T-helper 1 cell treated with Interleukin-12 subunit alpha and Interleukin-12 subunit beta and Interleukin-4 antibody, amounts not matched to agents 30 ng/mL and 1 ng/mL, for 36 hours (primary cell): Measurements from ENCODE around the gene FLNC. TPM values are rescaled to one million over a fixed set of nuclear protein-coding genes. Genes with fewer than 3 reads are reported as not detected.

Experiments used
- total RNA-seq: library from RNA; stranded (reverse); gene quantifications from 2 replicates; pipeline ENCODE4 v1.2.3, GENCODE V29; 2022

The FLNC gene
- total RNA-seq, 1 donor from 2014 or later, result 0.02 TPM

Other genes with a start within 250 kb of the FLNC start
- 1.5 and 3.4 TPM in 2 replicates for gene GARIN1A, start 158.1 kb upstream of the FLNC start, total RNA-seq
- gene CALU, start 91.0 kb upstream of the FLNC start, total RNA-seq, result 39.8 and 42.4 TPM in 2 replicates
- not detected in 2 replicates for gene OPN1SW, start 54.6 kb upstream of the FLNC start, total RNA-seq
- 5.3 and 8.8 TPM in 2 replicates for gene CCDC136, start 38.4 kb upstream of the FLNC start, total RNA-seq
- gene ATP6V1F, start 32.5 kb downstream of the FLNC start, total RNA-seq, result 125 and 127 TPM in 2 replicates
- 0.10 and 0.20 TPM in 2 replicates for gene KCP, start 80.3 kb downstream of the FLNC start, total RNA-seq
- 9.8 and 11.3 TPM in 2 replicates for gene IRF5, start 107.5 kb downstream of the FLNC start, total RNA-seq
- gene TNPO3, start 224.7 kb downstream of the FLNC start, total RNA-seq, result 43.6 and 45.0 TPM in 2 replicates